GM21723 (cell line): ENCODE measurements around the gene HPCAL4.
A peak's percentile ranks its signal among the peaks of the same experiment; 100 is the strongest.

ENCODE experiments used
- ATAC-seq: cut with Tn5 transposase; IDR thresholded peaks from one replicate; pipeline ENCODE4 v1.9.1; 2021; ENCODE audit warnings: mild to moderate bottlenecking, moderate library complexity; ENCODE audit not compliant: unreplicated experiment

The HPCAL4 gene

DNA sequence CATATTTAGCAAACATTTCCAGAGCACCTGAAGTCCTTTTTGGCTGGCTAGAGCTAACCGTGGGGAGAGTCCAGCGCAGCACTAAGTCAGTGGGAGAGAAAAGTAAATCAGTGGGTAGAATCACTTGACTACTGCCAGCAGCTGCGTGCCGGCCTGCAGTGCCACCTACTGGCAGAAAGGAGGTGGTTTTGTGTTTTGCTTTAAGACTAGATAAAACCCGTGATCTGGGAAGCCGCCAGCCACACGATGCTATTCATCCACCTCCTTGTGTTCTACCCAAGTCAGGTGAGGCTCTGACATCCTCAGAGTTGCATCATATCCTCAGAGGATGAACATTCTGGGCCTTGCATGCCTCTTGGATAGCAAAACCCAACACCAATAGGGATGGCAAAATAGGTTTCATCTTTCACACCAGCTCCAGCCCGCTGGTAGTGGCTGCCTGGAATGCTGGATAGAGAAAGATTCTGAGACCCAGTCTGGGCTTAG lies 37.6 kb downstream of the HPCAL4 start:
- peak; percentile 62 for ATAC-seq

DNA sequence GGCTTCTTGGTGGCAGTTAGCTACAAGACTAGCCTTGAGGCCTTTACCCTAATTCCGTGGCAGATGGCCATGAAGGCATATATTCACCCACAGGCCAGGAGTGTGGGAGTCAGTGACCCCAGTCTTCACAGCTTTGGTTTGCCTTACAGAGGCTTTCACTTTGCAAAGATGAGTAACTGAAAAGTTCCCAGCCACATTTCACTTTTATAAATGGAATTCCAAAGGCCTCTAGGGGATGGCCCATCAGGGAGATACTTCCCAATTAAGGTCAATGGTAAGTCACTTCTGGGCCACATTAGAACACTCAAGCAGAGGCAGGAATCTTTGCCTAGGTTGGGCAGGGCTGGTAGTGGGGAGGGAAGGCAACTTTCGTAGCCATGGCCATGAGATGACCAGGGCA lies 38.7 kb downstream of the HPCAL4 start:
- ATAC-seq, result no peak

DNA sequence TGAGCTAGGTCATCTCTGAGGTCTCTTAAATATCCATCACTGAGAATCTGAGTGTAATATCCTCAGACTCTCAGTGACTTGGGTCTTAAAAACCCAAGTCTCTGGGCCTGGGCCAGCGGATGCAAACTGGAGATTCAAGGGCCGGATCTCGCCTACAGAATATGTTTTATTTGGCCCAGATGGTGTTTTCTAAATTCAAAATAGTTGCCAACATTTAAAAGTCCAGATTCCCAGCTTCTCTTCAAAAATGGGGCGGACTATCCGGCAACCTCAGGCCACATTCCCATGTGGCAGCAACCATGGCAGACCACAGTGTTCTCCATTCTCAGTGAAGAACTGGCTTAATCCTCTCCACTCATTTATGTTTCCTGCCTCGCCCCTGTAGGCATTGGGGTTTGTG lies 39.1 kb downstream of the HPCAL4 start:
- no peak for ATAC-seq

DNA sequence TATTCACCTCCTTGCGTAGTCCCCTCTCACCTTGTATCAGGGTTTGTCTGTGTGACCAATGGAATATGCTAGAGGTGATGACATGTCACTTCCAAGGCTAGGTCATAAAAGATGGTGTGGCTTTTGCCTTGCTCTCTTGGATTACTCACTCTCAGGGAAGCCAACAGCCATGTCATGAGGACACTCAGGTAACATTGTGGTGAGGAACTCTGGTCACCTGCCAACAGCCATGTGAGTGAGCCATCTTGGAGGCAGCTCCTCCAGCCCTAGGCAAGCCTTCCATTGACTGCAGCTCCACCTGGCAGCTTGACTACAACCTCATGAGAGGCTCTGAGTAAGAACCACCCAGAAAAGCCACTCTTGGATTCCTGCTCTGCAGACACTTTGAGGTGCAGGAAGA lies 40.8 kb downstream of the HPCAL4 start:
- no peak for ATAC-seq

DNA sequence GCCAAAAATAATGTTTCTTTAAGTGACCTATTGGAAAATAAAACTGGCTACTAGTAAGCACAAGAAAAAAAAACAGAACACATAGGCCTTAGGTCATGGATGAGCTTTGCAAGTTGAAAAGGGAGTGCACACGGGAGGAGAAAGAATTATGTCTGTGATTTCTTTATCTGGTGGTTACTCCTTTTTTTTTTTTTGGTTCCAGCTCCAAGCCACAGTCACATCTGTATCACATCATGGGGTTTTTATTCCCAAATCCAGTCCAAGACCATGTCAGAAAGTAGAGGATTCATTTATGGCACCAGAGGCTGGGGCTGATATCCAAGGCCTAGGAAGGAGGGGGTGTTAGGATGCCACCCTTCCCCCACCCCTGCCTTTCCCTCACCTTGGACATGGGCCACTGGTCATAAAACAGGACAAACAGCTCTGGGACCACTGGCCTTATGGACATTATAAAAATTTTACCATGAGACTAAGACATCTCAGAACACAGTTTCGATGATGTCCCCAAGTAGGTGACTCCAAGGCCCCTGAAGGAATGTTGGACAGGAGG lies 41.5 kb downstream of the HPCAL4 start:
- no peak for ATAC-seq

DNA sequence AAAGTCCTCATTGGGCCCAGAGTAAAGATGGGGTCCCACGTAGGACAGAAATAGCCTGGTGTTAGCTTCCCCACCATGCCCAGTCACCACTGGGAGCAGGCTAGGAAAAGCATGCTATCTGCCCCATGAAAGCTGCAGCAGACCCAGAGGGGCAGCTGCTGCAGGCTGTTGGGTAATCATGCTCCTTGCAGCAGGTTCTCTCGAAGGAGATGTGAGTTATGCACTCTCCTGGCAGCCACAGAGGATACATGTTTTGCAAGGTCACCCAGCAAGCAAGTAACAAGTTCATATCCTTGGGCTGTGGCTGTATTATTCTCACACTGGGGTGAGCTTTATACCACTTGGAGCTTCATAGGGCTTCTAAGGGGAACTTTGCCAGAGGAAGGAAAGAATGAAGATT lies 42.7 kb downstream of the HPCAL4 start:
- no peak for ATAC-seq

DNA sequence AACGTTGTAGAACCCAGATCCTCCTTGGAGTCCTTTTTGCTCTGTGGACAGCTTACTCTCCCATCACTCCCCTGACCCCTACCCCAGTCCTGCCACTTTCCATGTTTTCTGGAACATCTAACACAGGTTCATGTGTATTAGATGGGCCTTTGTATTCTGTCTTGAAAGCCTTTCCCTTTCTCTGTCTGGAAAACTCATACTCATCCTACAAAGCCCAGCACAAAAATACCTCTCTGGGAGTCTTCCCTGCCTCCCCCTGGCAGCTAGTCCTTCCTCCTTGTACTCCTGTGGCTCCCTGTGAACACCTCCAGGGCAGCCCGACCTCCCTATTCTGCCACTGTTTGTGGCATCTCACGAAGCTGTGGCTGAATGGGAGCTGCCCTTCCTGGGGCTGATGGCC lies 44.0 kb downstream of the HPCAL4 start:
- no peak for ATAC-seq

DNA sequence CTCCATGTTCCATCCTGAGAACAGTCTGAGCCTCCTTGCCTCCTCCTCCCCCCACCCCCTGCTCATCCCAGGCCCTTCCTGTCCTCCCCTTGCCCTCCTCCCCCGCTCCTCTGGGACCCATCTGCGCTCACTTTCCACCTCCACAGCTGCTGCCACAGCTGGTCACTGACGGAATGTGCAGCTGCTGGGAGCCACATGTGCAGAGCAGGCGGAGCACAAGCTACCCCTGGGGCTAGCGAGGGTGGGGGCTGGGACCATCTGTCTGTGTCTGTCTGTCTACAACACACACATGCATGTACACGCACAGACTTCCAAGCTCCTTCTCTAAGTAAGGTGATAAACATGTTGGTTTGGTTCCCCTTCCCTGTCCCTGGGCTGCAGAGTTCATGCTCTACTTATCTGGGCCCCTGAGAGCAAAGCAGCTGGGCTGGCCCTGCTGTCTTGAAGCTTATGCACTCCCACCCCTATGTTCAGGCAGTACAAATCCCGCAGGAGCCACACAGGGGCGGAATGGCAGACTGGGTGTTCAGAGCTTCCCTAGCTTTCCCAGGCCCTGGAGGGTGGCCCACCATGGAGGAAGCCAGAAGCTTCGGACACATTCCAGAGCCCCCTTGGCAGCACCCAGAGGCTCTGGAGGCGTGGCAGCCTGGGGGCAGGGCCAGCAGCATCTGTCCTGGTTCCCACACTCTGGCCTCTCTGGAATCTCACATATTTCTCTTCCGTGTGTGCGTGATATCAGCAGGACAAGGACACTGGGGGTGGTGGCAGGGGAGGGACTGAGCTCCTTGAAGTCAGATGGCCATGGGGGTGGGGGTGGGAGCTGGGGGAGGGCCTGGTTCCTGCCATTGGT lies 44.8 kb downstream of the HPCAL4 start:
- ATAC-seq, result no peak

DNA sequence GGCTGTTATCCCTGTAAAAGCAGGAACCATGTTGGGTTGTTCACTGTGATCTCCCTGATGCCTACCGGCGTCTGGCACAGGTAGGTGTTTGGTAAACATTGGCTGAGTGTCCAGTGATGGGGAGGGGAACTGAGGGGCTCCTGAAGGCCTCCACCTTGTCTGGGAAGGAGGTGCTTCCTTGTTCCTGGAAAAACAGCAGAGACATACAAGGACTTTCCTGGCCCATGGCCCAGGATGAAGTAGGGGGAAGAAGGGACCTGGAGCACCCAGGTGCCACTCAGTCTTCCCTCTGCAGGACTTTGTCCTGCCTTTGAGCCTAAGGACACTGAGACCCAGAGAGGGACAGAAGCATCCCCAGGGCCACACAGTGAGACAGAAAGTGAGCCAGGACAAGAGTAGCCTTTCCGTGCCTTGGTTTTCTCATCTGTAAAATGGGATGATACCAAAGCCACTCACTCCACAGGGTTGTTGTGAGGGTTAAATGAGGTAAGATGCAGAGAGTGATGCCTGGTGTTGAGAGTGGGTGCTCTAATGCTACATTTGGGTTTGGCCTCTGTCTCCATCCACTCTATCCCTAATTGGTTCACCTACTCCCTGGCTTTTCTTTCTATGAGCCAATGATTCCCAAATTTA lies 45.7 kb downstream of the HPCAL4 start:
- ATAC-seq, result no peak

DNA sequence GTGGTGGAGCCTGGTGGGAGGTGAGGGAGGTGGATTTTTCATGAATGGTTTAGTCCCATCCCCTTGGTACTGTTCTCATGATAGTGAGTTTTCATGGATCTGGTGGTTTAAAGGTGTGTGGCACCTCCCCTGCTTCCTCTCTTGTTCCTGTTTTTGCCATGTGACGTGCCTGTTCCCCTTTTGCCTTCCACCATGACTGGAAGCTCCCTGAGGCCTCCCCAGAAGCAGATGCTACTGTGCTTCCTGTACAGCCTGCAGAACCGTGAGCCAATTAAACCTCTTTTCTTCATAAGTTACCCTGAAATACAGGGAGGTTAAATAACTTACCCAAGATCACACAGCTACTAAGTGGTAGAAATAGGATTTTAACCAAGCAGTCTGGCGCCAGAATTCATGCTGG lies 47.5 kb downstream of the HPCAL4 start:
- no peak for ATAC-seq

DNA sequence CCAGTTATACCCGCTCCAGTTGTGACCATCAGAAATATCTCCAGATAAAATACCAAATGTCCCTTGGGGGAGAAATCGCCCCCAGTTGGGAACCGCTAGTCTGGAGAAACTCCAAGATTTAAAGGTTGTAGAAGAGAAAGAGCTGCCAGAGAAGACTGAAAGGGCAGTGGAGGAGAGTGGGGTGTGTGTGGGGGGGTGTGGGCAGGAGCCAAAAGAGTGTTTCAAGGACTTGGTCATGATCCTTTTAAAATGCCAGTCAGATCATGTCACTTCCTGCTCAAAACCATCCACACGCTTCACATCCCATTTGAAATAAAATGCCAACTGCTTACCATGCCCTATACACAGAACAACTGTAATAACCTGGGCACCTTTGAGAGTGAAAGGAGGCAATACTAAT lies 48.4 kb downstream of the HPCAL4 start:
- no peak for ATAC-seq

DNA sequence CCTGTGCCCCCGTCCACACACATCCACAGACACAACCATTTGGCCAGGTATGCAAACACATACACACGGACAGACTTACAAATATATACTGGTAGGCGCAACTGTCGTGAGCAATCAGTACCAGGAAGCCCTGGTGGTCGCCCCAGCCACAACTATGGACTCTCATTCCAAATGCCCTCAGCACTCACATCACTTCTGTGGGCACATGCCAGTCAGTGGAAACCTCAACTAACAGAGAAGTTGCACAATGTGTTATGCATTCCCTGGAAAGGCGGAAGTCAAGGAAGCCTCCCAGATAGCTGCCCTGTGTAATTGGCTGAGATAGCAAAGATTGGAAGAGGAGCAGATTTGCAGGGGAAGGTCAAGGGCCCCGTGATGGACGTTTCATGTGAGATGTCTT lies 50.4 kb downstream of the HPCAL4 start:
- no peak for ATAC-seq

DNA sequence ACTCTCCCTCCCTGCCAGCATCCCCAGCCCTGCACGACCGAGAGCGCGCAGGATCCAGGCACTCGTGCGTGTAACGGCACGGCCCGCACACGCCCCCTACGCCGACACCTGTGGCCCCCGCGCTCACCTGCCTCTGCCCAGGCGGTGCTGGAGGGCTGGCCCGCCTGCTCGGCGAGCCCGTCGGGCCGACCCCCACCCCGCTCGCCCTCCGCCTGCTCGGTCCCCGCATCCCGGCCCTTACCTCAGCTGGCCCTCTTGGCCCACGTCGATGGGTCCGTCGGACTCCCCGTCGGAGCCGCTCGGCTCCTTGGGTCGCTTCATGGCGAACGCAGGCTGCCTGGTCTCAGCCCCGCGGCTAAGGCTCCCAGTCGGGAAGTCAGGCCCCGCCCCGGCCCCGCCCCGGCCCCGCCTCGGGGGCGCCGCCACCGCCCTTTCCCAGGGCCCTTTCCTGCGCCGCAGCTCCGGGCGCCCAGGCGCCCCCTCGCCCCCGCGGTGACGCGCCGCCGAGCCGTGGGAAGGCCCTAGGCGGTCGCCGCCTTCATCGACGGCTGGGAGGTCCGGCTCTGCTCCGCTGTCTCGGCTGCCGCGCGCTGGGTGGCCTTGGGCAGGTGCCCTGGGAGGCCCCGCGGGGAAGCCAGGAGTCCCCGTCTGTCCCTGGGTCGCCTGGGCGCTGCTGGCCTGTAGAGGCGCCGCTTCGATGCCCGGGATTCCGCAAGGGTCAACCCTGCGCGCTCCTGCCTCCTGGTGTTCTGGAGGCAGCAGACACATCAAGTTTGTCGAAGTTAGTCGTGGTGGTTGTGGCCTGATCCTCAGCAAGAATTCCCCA lies 51.7 kb downstream of the HPCAL4 start, which contains the start of gene HEYL:
Gene HEYL (minus strand): TSS at position 339 of the 826 bp plus-strand sequence. CDS start 18 bp downstream, at position 321.
- no peak for ATAC-seq

DNA sequence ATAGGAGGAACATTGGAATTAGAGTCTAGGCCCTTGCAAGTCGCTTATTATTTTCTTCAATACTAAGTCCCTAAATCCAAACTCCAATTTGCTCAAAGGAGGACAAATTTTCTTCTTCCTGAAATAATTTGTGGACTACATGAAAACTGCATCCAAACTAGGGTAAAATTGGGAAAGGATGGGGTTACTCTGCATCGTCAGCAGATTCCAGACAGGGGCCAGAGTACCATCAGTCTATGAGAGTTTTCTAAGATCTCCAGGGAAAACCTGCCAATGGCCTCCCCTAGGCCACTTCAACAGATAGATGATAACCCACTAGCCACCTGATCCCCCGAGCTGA lies 52.3 kb downstream of the HPCAL4 start:
- ATAC-seq, result no peak

DNA sequence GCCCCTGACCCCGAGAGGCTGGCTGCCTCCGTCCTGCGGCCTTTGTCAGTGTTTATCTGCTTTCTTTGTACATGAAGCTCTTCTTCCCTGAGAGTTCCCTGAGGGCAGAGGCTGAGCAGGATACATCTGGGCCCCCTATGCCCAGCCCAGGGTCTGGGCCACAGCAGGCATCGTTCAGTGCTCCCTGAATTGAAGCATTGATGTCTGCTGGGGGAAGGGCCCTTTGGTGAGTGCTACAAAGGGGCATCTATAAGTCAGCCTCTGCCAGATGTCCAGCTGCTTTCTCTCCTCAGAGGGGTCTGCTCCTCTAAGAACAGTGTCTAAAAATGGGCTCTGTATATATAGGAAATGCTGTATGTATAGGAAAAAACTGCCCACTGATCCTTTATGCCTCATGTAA lies 53.9 kb downstream of the HPCAL4 start:
- ATAC-seq, result no peak

DNA sequence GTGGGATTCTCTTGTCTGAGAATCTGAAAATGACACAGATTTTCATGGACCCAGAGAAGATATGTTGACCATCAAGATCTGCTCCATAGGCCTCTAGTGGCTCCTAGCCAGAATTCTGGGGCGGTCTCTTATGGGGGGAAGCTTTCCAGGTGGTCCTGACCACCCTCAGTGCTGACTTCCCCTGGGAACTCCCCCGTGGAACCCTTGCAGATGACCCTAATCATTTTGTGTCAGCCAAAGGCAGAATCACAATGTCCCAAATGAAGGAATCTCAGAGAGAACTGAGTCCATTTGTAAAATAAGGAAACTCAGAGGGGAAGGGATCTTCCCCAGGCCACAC lies 55.4 kb downstream of the HPCAL4 start:
- no peak for ATAC-seq

DNA sequence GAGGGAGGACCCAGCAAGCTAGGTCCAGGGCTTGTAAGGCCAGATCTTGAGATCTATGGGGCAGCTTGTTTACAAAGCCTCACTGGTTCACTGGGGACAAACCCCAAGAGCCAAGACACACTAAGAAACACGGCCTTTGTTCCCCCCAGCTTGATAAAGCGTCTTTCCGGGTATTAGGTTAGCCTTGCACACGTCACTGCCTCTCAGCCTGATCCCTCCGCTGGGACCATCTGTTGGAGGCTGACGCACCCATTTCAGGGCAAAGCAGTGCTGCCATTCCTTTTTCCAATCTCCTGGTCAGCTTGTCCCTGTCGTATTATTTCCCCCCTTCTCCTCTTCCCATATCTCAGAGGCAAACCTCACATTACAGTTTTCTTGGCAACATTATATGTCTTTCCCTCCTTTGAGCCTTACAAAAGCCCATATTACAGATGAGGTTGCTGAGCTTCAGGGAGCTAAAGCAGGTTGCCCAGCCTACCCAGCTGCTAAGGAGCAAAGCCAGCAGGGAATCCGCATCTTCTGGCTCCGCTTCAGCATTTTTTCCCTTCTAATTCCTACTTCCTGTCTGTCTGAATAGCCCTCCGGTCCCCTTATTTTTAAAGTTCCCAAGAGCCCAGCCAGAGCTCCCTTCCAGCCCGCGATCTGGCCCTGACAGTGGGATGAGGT lies 55.9 kb downstream of the HPCAL4 start:
- no peak for ATAC-seq

DNA sequence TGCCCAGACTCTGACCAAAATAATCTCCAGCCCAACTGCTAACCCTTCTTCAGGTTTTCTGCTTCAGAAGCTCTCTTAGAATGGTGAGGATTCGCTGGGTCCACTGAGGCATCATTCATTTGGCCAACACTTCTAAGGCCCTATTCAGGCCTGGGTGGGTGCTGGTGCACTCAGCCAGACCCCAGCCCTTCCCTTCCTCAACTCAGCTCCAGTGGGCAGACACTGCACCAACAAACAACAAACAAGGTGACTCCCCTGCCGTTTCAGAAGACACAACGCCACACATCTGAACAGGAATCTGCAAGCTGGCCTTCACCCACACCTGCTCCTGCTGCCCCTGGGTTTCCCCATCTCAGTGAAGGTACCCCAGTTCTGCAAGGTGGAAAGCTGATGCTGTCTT lies 57.8 kb downstream of the HPCAL4 start:
- ATAC-seq, result no peak

DNA sequence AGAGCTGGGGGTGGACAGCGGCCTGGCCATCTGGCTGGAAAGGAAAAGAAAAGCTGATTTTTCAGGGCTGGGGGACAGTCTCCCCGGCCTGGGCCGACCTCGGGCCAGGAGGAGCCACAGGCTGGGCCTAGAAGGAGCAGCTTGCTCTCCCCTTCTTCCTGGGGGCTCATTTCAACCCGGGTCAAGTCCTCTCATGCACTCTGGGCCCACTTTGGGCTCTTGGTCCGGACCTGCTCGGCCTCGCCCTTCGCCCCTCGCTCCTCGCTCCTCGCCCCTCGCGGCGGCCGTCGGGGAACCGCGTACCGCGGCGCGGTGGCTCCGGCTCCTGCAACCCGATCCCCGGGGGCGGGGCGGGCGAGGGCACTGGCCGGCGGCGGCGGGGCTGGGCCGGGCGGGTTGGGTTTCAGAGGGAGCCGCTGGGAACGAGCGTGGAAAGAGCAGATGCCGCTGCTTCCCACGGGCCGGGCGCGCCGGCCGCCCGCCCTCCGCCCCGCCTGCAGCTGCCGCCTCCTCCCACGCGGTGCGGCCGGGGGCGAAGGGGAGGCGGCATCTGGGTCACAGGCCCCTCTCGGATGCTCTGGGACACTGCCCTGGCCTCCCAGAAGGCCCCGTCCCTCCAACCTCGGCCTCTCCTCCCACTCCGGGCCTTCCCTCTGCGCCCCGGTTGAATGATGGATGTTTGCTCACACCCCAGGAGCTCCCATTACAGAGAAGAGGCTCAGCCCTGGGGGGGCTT lies 58.4 kb downstream of the HPCAL4 start:
- no peak for ATAC-seq

DNA sequence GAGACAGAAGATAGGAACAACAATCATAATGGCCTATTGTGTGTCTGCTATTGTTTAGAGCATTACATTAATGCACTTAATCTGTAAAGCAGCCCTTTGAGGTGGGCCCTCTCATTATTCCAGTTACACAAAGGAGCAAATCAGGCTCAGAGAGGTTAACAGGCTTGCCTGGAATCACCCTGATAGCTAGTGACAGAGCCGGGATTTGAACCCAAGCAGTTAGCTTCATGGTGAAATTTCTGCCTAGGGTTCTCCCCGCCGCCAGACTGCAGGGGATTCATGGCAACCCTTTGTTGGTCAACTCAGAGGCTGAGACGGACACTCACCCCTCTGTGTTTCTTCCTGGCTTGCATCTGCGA lies 58.9 kb downstream of the HPCAL4 start:
- ATAC-seq, result no peak
